Measurements from ENCODE around the gene CEP170B. TPM values are rescaled to one million over a fixed set of nuclear protein-coding genes. Genes with fewer than 3 reads are reported as not detected.

The CEP170B gene
- total and polyA plus RNA-seq, 2 of the 8 experiments (the other 6 are each of a cell fraction or from before 2014, with no cell fraction given): 9.1 to 33.8 TPM

GRCh38 chr14:104917116-104917515, 52.0 kb downstream of the CEP170B start:
- WGBS, 2 experiments (ENCODE audit: extremely low coverage in 1 of 2, insufficient coverage in 1 of 2, insufficient read length in 1 of 2, insufficient replicate concordance in 2 of 2, low coverage in 1 of 2, low lambda C conversion rate in 2 of 2, missing lambda C conversion rate in 1 of 2): 90% methylated on average over 9 of the region's 9 CpGs; no CpG with 5 or more reads in 1 of the 2 experiments
- TF ChIP-seq POLR2A (IDR thresholded peaks at IDR 0.05; ENCODE audit: control extremely low read depth in 1 of 2, low read depth in 2 of 2, low read length in 2 of 2) (no peak), SP2 (IDR thresholded peaks at IDR 0.05; ENCODE audit: low read length) (no peak), CBX8 (IDR thresholded peaks at IDR 0.05; ENCODE audit: borderline replicate concordance, low read depth, low read length) (no peak), RBBP5 (IDR thresholded peaks at IDR 0.05; ENCODE audit: borderline replicate concordance, low read depth, low read length) (no peak), JUND (IDR thresholded peaks at IDR 0.05; ENCODE audit: low read length) (no peak), E2F6 (IDR thresholded peaks at IDR 0.05) (no peak), CREB1 (IDR thresholded peaks at IDR 0.05) (no peak), KDM5A (IDR thresholded peaks at IDR 0.05; ENCODE audit: low read length) (no peak), RNF2 (IDR thresholded peaks at IDR 0.05; ENCODE audit: borderline replicate concordance, low read depth, low read length, missing control alignments, poor library complexity, severe bottlenecking) (no peak)

More at GRCh38 chr14:104917116-104917515, 52.0 kb downstream of the CEP170B start:
- no peak overlapping the region for H3K9ac ChIP-seq (replicated peaks in 1 of 4; ENCODE audit: extremely low read depth in 1 of 4, low read depth in 3 of 4, low read length in 3 of 4)
- H2BK5ac ChIP-seq (ENCODE audit: low read depth, low read length): no peak overlapping the region
- H3K36me3 ChIP-seq (ENCODE audit: control insufficient read depth in 2 of 4, insufficient read depth in 4 of 4, low read length in 3 of 4): no peaks in the 10 kb centered on the region
- no peaks in the 10 kb centered on the region for H4K20me1 ChIP-seq (replicated peaks in 1 of 2; ENCODE audit: control insufficient read depth in 1 of 2, insufficient read depth in 2 of 2, low read length in 2 of 2)
- H3K23me2 ChIP-seq (ENCODE audit: low read depth, low read length): no peaks in the 10 kb centered on the region
- H3K4me3 ChIP-seq (ENCODE audit: extremely low read depth in 1 of 4, insufficient read depth in 2 of 4, low read depth in 3 of 4, low read length in 4 of 4): no peak overlapping the region
- no peak overlapping the region for H3K18ac ChIP-seq (ENCODE audit: extremely low read depth, low read length)
- FAIRE-seq (no peak), DNase-seq (ENCODE audit: low read depth in 1 of 2, low spot score in 2 of 2) (no peak)
- H4K8ac ChIP-seq (ENCODE audit: extremely low read depth, insufficient read depth, low read length): no peak overlapping the region
- no peak overlapping the region for H3K56ac ChIP-seq (replicated peaks; ENCODE audit: insufficient read length, low read depth, low read length)
- no peak overlapping the region for H3K23ac ChIP-seq (ENCODE audit: insufficient read length)
- H3K4me1 ChIP-seq (replicated peaks in 1 of 4; ENCODE audit: control insufficient read depth in 3 of 4, insufficient read depth in 4 of 4, low read length in 3 of 4): no peaks in the 10 kb centered on the region
- H3K79me2 ChIP-seq (ENCODE audit: control insufficient read depth in 1 of 2, insufficient read depth in 2 of 2, low read length in 2 of 2): no peaks in the 10 kb centered on the region
- H2BK15ac ChIP-seq (ENCODE audit: low read length): no peak overlapping the region
- no peak overlapping the region for H2AFZ ChIP-seq (ENCODE audit: low read length)
- H2BK20ac ChIP-seq (ENCODE audit: low read length): no peak overlapping the region
- H3K79me1 ChIP-seq (ENCODE audit: low read depth, low read length): no peaks in the 10 kb centered on the region
- ChIA-PET CTCF (ENCODE audit: partially characterized antibody) (interaction anchor here (0.8 to 1.4 kb wide), 4 partner anchors 19 to 147 kb away, joined by 3 to 5 read pairs (median 3); no protein-coding TSS in a partner anchor), POLR2A (ENCODE audit: partially characterized antibody) (interaction anchor here (1.0 to 2.3 kb wide), 2 partner anchors 10 to 22 kb away, joined by 3 to 6 read pairs; no protein-coding TSS in a partner anchor)
- no peak overlapping the region for H2AK5ac ChIP-seq (ENCODE audit: low read depth, low read length)
- H3K9me3 ChIP-seq (ENCODE audit: insufficient read depth in 2 of 2, low read depth in 1 of 2, low read length in 1 of 2): peaks cover 0 to 3% of the 10 kb centered on the region in 2 experiments; a peak in 1 of 4 replicates
- H2BK12ac ChIP-seq (ENCODE audit: low read depth, low read length): no peak overlapping the region
- H3K14ac ChIP-seq (ENCODE audit: insufficient read length): no peak overlapping the region
- H4K5ac ChIP-seq (ENCODE audit: insufficient read length, low read depth, low read length): no peak overlapping the region
- no peak overlapping the region for H3K4me2 ChIP-seq (ENCODE audit: insufficient read depth in 1 of 2, low read depth in 2 of 2, low read length in 2 of 2)
- H4K91ac ChIP-seq (replicated peaks; ENCODE audit: insufficient read length, low read length): no peak overlapping the region
- H2BK120ac ChIP-seq (replicated peaks; ENCODE audit: low read depth, low read length): no peak overlapping the region
- no peaks in the 10 kb centered on the region for H3K27me3 ChIP-seq (replicated peaks in 1 of 4; ENCODE audit: control insufficient read depth in 3 of 4, extremely low read depth in 1 of 4, insufficient read depth in 3 of 4, low read length in 3 of 4)
- H3K4ac ChIP-seq (replicated peaks; ENCODE audit: insufficient read length, low read depth, low read length): no peak overlapping the region
- H3K27ac ChIP-seq (ENCODE audit: low read depth, low read length): no peak overlapping the region

All from H1 (cell line).